Right lobe of liver (tissue), 4 donors: ENCODE measurements around the gene EIF3B.

ENCODE experiments used
- CTCF ChIP-seq, 4 donors: fragments of 200-600 bp in 3 of 4; fragments of 450-650 bp in 1 of 4; IDR thresholded peaks; one replicate each; pipeline versions ENCODE4 v1.5.1 to v1.8.0; 2016 to 2022; ENCODE audit warnings: antibody characterized with exemption in 4 of 4, mild to moderate bottlenecking in 2 of 4
- POLR2A ChIP-seq: fragments of 450-650 bp; IDR thresholded peaks from one replicate; pipeline ENCODE4 v1.6.1; 2017; ENCODE audit warnings: antibody characterized with exemption, mild to moderate bottlenecking
- donor health status: DM: no; HTN: no; CAD: no.
- donor health status: DM: no; HTN: no; CAD: no.
- donor health status: DM: no; HTN: yes; CAD: no.

- no peak for TF ChIP-seq CTCF (IDR thresholded peaks at IDR 0.05)
- no peak for TF ChIP-seq POLR2A
These were observed 50.6 kb downstream of the EIF3B start for GRCh38 chr7:2405201-2405600.
